ENCODE results near the gene BRWD1. TPM values are rescaled to one million over a fixed set of nuclear protein-coding genes. Genes with fewer than 3 reads are reported as not detected.

Gene BRWD1
- total and polyA plus RNA-seq, 2 donors (not counting 1 experiment from before 2014, with no cell fraction given): 17.1 to 48.9 TPM

DNA sequence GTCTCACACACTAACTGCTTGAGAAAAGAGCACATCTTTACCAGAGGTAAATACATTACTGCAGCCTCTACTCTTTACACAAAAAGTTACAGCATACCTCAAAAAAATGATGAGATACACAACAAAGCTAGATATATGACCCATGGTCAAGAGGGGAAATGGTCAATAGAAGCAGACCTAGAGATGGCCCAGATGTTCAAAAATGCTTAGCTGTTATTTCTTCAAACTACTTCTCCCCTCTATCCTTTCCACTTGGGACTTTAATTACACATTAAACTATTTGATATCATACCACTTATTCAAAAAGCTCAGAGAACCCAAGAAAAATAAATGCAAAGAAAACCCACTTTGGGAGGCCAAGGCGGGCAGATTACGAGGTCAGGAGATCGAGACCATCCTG, 12.8 kb downstream of the BRWD1 start:
- no peaks in the 10 kb centered on the region for H3K4me1 ChIP-seq (ENCODE audit: control insufficient read depth, extremely low read depth, insufficient read depth, low read length)
- H3K27me3 ChIP-seq (ENCODE audit: control insufficient read depth, insufficient read depth, low read length): no peaks in the 10 kb centered on the region
- H3K79me2 ChIP-seq (ENCODE audit: control insufficient read depth, insufficient read depth, low read length): peaks cover 1% of the 10 kb centered on the region
- DNase-seq (ENCODE audit: low read depth in 2 of 2): no peak
- H2AFZ ChIP-seq (ENCODE audit: low read length): no peak overlapping the region
- H3K4me3 ChIP-seq (replicated peaks in 1 of 4; ENCODE audit: control extremely low read depth in 1 of 4, insufficient read depth in 1 of 4, low read depth in 3 of 4, low read length in 4 of 4): no peak overlapping the region
- no peaks in the 10 kb centered on the region for H3K36me3 ChIP-seq (ENCODE audit: control insufficient read depth, insufficient read depth, low read length)
- H3K27ac ChIP-seq (ENCODE audit: insufficient read depth, low read length): no peak overlapping the region
- no peak overlapping the region for H3K9ac ChIP-seq (ENCODE audit: insufficient read depth, low read length)
- H4K20me1 ChIP-seq (ENCODE audit: control insufficient read depth, extremely low read depth, insufficient read depth, low read length): no peaks in the 10 kb centered on the region
- H3K9me3 ChIP-seq (ENCODE audit: control insufficient read depth, insufficient read depth, low read depth, low read length): no peaks in the 10 kb centered on the region
- no peak for TF ChIP-seq EZH2 (IDR thresholded peaks at IDR 0.05; ENCODE audit: low read length, missing control alignments)
- TF ChIP-seq, protein P1, sequence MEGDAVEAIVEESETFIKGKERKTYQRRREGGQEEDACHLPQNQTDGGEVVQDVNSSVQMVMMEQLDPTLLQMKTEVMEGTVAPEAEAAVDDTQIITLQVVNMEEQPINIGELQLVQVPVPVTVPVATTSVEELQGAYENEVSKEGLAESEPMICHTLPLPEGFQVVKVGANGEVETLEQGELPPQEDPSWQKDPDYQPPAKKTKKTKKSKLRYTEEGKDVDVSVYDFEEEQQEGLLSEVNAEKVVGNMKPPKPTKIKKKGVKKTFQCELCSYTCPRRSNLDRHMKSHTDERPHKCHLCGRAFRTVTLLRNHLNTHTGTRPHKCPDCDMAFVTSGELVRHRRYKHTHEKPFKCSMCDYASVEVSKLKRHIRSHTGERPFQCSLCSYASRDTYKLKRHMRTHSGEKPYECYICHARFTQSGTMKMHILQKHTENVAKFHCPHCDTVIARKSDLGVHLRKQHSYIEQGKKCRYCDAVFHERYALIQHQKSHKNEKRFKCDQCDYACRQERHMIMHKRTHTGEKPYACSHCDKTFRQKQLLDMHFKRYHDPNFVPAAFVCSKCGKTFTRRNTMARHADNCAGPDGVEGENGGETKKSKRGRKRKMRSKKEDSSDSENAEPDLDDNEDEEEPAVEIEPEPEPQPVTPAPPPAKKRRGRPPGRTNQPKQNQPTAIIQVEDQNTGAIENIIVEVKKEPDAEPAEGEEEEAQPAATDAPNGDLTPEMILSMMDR (conservative IDR thresholded peaks at IDR 0.05 in 1 of 2, IDR thresholded peaks at IDR 0.05 in 1 of 2; ENCODE audit: low read depth in 1 of 2, low read length in 2 of 2): no peak
- H3K4me2 ChIP-seq (ENCODE audit: extremely low read depth, insufficient read depth, low read length): no peak overlapping the region

DNA sequence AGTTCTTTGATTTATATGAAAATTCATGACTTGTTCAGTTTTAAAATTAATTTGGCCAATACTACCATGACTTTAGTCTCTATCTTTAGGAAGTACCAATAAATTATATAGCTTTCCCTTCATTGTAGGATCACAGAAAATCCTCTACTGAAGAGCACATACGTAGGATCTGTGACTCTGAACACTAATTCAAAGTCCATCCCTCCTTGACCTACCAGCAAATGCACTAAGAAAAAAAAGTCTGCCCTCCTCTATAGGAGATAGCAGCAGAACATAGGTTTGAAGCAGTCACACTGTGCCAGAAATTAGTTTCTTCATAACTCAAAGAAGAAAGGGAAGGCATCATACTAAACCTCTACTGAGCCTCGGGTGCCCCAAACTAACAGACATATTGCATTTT, 16.5 kb downstream of the BRWD1 start:
- Histone ChIP-seq H3K79me2 (ENCODE audit: control insufficient read depth, insufficient read depth, low read length) (peaks cover 1% of the 10 kb centered on the region), H2AFZ (ENCODE audit: low read length) (no peak overlapping the region), H3K4me3 (replicated peaks in 1 of 4; ENCODE audit: control extremely low read depth in 1 of 4, insufficient read depth in 1 of 4, low read depth in 3 of 4, low read length in 4 of 4) (no peak overlapping the region), H3K4me1 (ENCODE audit: control insufficient read depth, extremely low read depth, insufficient read depth, low read length) (no peaks in the 10 kb centered on the region), H3K27ac (ENCODE audit: insufficient read depth, low read length) (no peak overlapping the region), H3K36me3 (ENCODE audit: control insufficient read depth, insufficient read depth, low read length) (no peaks in the 10 kb centered on the region), H3K4me2 (ENCODE audit: extremely low read depth, insufficient read depth, low read length) (no peak overlapping the region), H3K27me3 (ENCODE audit: control insufficient read depth, insufficient read depth, low read length) (no peaks in the 10 kb centered on the region), H4K20me1 (ENCODE audit: control insufficient read depth, extremely low read depth, insufficient read depth, low read length) (no peaks in the 10 kb centered on the region), H3K9me3 (ENCODE audit: control insufficient read depth, insufficient read depth, low read depth, low read length) (no peaks in the 10 kb centered on the region), H3K9ac (ENCODE audit: insufficient read depth, low read length) (no peak overlapping the region)
- TF ChIP-seq, protein P1 (conservative IDR thresholded peaks at IDR 0.05 in 1 of 2, IDR thresholded peaks at IDR 0.05 in 1 of 2; ENCODE audit: low read depth in 1 of 2, low read length in 2 of 2): no peak
- TF ChIP-seq EZH2 (IDR thresholded peaks at IDR 0.05; ENCODE audit: low read length, missing control alignments): no peak
- no peak for DNase-seq (ENCODE audit: low read depth in 2 of 2)

DNA sequence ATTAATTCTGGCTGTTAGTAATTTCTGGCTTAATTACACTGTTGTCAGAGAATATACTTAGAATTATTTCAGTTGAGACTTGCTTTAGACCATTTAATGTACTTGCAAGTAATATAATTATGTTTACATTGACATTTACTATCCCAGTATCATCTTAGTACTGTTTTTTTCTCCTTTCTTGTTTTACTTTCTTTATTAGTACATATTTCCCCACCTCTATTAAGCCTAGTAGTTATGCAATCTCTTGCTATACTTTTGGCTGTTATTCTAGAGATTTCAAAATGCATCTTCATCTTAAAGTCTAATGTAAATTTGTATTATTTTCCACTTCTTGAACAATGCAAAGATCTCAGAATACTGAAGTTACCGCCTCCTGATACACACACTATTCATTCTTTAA, 24.4 kb downstream of the BRWD1 start:
- Histone ChIP-seq H3K9me3 (ENCODE audit: control insufficient read depth, insufficient read depth, low read depth, low read length) (no peaks in the 10 kb centered on the region), H3K27me3 (ENCODE audit: control insufficient read depth, insufficient read depth, low read length) (no peaks in the 10 kb centered on the region), H3K4me1 (ENCODE audit: control insufficient read depth, extremely low read depth, insufficient read depth, low read length) (no peaks in the 10 kb centered on the region), H3K27ac (ENCODE audit: insufficient read depth, low read length) (no peak overlapping the region), H3K4me2 (ENCODE audit: extremely low read depth, insufficient read depth, low read length) (no peak overlapping the region), H4K20me1 (ENCODE audit: control insufficient read depth, extremely low read depth, insufficient read depth, low read length) (no peaks in the 10 kb centered on the region), H3K79me2 (ENCODE audit: control insufficient read depth, insufficient read depth, low read length) (no peaks in the 10 kb centered on the region), H3K36me3 (ENCODE audit: control insufficient read depth, insufficient read depth, low read length) (peaks cover 2% of the 10 kb centered on the region), H3K9ac (ENCODE audit: insufficient read depth, low read length) (no peak overlapping the region), H2AFZ (ENCODE audit: low read length) (no peak overlapping the region), H3K4me3 (replicated peaks in 1 of 4; ENCODE audit: control extremely low read depth in 1 of 4, insufficient read depth in 1 of 4, low read depth in 3 of 4, low read length in 4 of 4) (no peak overlapping the region)
- no peak for TF ChIP-seq EZH2 (IDR thresholded peaks at IDR 0.05; ENCODE audit: low read length, missing control alignments)
- TF ChIP-seq, protein P1 (conservative IDR thresholded peaks at IDR 0.05 in 1 of 2, IDR thresholded peaks at IDR 0.05 in 1 of 2; ENCODE audit: low read depth in 1 of 2, low read length in 2 of 2): no peak
- DNase-seq (ENCODE audit: low read depth in 2 of 2): peak in 1 of 2 donors; percentile 5

All from fibroblast of lung (primary cell).